ENCODE results near the gene SPNS2. TPM values are rescaled to one million over a fixed set of nuclear protein-coding genes. Genes with fewer than 3 reads are reported as not detected.

The SPNS2 gene
- total RNA-seq, 1 experiment from 2014 or later: 1.6 TPM

- H3K4me2 ChIP-seq (ENCODE audit: low read length): no peak overlapping the region
- no peaks in the 10 kb centered on the region for H3K79me2 ChIP-seq (ENCODE audit: insufficient read depth, low read length)
- no peak for ATAC-seq
- no peak overlapping the region for H2AFZ ChIP-seq (ENCODE audit: low read depth, low read length, poor library complexity, severe bottlenecking)
- no peaks in the 10 kb centered on the region for H4K20me1 ChIP-seq (ENCODE audit: insufficient read depth)
- H3K4me3 ChIP-seq (replicated peaks in 1 of 2; ENCODE audit: low read depth in 1 of 2, low read length in 2 of 2): no peak overlapping the region
- ChIA-PET RAD21 (ENCODE audit: low non-redundant PET in 1 of 2, low total read pairs in 2 of 2, uncharacterized antibody in 2 of 2, unreplicated experiment in 2 of 2) (no interaction called here), CTCF (no interaction called here), POLR2A (no interaction called here)
- H3K4me1 ChIP-seq (ENCODE audit: control insufficient read depth in 1 of 2, insufficient read depth in 2 of 2, low read length in 2 of 2): peaks cover 8 to 32% of the 10 kb centered on the region in 2 experiments
- H3K9ac ChIP-seq (ENCODE audit: low read length): no peak overlapping the region
- DNase-seq (ENCODE audit: low read depth, low spot score): no peak
- intact Hi-C loops (cut with micrococcal nuclease): no loop called here
- BruUV-seq (replicated peaks): no TSS peak
- no peaks in the 10 kb centered on the region for H3K9me2 ChIP-seq (ENCODE audit: insufficient read depth)
- H3K36me3 ChIP-seq (ENCODE audit: control insufficient read depth in 1 of 2, insufficient read depth in 2 of 2, low read length in 2 of 2): no peaks in the 10 kb centered on the region
- H3K27ac ChIP-seq (ENCODE audit: low read depth, low read length): no peak overlapping the region
- TF ChIP-seq JUND (IDR thresholded peaks at IDR 0.05) (no peak), FOSL1 (IDR thresholded peaks at IDR 0.05; ENCODE audit: low read depth) (no peak), SRF (IDR thresholded peaks at IDR 0.05; ENCODE audit: low read depth) (no peak), CEBPB (IDR thresholded peaks at IDR 0.05; ENCODE audit: low read depth) (no peak)
- H3K9me3 ChIP-seq (ENCODE audit: control insufficient read depth in 1 of 2, insufficient read depth in 1 of 2, low read depth in 1 of 2, low read length in 2 of 2): no peaks in the 10 kb centered on the region
- H3K27me3 ChIP-seq (ENCODE audit: insufficient read depth, low read length): peaks cover 6% of the 10 kb centered on the region; the same call in 1 of the 2 replicates
These were observed 89.1 kb downstream of the SPNS2 start for GRCh38 chr17:4587803-4588202.

DNA sequence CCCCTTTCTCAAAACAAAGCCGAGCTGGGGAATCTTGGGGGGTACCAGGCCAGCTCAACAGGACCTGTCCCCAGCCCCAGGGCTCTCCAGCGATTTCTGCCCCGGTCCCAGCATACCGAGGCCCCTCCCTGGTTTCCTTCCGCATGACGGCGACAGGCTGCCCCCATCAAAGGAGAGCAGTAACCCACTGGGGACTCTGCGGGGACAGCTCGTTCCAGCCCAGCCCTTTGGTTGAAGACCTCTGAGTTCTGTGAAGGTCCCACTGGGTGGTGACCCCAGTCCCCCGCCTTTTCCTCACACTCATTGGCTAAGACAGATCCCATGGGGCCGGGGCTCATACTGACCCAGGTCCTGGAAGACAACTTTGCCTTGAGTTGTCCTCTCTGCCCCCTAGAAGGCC, 89.7 kb downstream of the SPNS2 start:
- H3K27me3 ChIP-seq (ENCODE audit: insufficient read depth, low read length): peaks cover 3% of the 10 kb centered on the region; the same call in 1 of the 2 replicates
- POLR2A ChIA-PET: no interaction called here
- no peak overlapping the region for H3K27ac ChIP-seq (ENCODE audit: low read depth, low read length)
- no peak overlapping the region for H2AFZ ChIP-seq (ENCODE audit: low read depth, low read length, poor library complexity, severe bottlenecking)
- no peak for DNase-seq (ENCODE audit: low read depth, low spot score)
- no peak overlapping the region for H3K9ac ChIP-seq (ENCODE audit: low read length)
- no peaks in the 10 kb centered on the region for H3K36me3 ChIP-seq (ENCODE audit: control insufficient read depth in 1 of 2, insufficient read depth in 2 of 2, low read length in 2 of 2)
- no peak overlapping the region for H3K4me3 ChIP-seq (replicated peaks in 1 of 2; ENCODE audit: low read depth in 1 of 2, low read length in 2 of 2)
- no peaks in the 10 kb centered on the region for H3K9me3 ChIP-seq (ENCODE audit: control insufficient read depth in 1 of 2, insufficient read depth in 1 of 2, low read depth in 1 of 2, low read length in 2 of 2)
- H3K4me1 ChIP-seq (ENCODE audit: control insufficient read depth in 1 of 2, insufficient read depth in 2 of 2, low read length in 2 of 2): peaks cover 5 to 29% of the 10 kb centered on the region in 2 experiments
- no peaks in the 10 kb centered on the region for H4K20me1 ChIP-seq (ENCODE audit: insufficient read depth)
- intact Hi-C loops (cut with micrococcal nuclease): no loop called here
- no peak overlapping the region for H3K4me2 ChIP-seq (ENCODE audit: low read length)
- CTCF ChIA-PET: no interaction called here
- BruUV-seq (replicated peaks): no TSS peak
- TF ChIP-seq POLR2A (IDR thresholded peaks at IDR 0.05; ENCODE audit: borderline replicate concordance, extremely low read depth, insufficient read depth, insufficient read length) (no peak), CBX3 (IDR thresholded peaks at IDR 0.05; ENCODE audit: low read depth) (no peak), YY1 (IDR thresholded peaks at IDR 0.05; ENCODE audit: extremely low read depth, insufficient replicate concordance, low read depth, low read length) (no peak), SRF (IDR thresholded peaks at IDR 0.05; ENCODE audit: low read depth) (no peak), ELF1 (IDR thresholded peaks at IDR 0.05; ENCODE audit: borderline replicate concordance, low read depth) (no peak), CEBPB (IDR thresholded peaks at IDR 0.05; ENCODE audit: low read depth) (no peak), POLR2AphosphoS5 (IDR thresholded peaks at IDR 0.05; ENCODE audit: low read depth, low read length) (no peak), SP1 (IDR thresholded peaks at IDR 0.05; ENCODE audit: low read depth) (no peak), EZH2 (IDR thresholded peaks at IDR 0.05) (no peak), EGR1 (IDR thresholded peaks at IDR 0.05; ENCODE audit: low read depth) (no peak), ZBTB33 (IDR thresholded peaks at IDR 0.05; ENCODE audit: extremely low read depth, insufficient replicate concordance, low read length) (no peak), ATF3 (IDR thresholded peaks at IDR 0.05) (no peak), FOSL1 (IDR thresholded peaks at IDR 0.05; ENCODE audit: low read depth) (no peak)
- TF ChIP-seq, protein P1, sequence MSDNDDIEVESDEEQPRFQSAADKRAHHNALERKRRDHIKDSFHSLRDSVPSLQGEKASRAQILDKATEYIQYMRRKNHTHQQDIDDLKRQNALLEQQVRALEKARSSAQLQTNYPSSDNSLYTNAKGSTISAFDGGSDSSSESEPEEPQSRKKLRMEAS (IDR thresholded peaks at IDR 0.05): no peak
- H3K9me2 ChIP-seq (ENCODE audit: insufficient read depth): no peaks in the 10 kb centered on the region
- RAD21 ChIA-PET (ENCODE audit: low non-redundant PET in 1 of 2, low total read pairs in 2 of 2, uncharacterized antibody in 2 of 2, unreplicated experiment in 2 of 2): no interaction called here
- no peaks in the 10 kb centered on the region for H3K79me2 ChIP-seq (ENCODE audit: insufficient read depth, low read length)
- no peak for ATAC-seq

Data from HCT116 (cell line).